NB4 (cell line): ENCODE measurements around the gene CFAP46.

Experiments
- MYC ChIP-seq: IDR thresholded peaks from 2 replicates; pipeline ENCODE4 v1.6.1; 2011; ENCODE audit warnings: low read depth, low read length
- TF ChIP-seq, protein P1 (sequence below): IDR thresholded peaks from one replicate; pipeline ENCODE4 v1.5.1; 2012; ENCODE audit warnings: low read depth, low read length

DNA sequence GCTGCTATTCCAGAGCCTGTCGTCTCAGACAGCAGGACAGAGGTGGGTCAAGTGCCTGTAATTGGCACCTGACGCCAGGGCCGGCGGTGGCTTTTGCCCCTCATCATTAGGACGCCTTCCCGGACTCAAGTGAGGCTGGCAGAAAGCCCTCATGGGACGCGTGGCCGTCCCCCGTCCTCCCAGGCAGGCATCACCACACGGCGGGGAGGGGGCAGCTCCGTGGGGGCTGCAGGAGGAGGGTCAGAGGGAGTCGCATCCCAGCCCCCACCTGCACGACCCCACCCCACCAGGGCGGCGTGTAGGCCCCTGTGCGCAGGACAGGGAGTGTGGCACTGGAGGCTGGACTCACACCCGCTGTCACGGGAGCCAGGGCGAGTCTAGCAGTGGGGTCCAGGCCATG lies 16.3 kb downstream of the CFAP46 start:
- TF ChIP-seq, protein P1, sequence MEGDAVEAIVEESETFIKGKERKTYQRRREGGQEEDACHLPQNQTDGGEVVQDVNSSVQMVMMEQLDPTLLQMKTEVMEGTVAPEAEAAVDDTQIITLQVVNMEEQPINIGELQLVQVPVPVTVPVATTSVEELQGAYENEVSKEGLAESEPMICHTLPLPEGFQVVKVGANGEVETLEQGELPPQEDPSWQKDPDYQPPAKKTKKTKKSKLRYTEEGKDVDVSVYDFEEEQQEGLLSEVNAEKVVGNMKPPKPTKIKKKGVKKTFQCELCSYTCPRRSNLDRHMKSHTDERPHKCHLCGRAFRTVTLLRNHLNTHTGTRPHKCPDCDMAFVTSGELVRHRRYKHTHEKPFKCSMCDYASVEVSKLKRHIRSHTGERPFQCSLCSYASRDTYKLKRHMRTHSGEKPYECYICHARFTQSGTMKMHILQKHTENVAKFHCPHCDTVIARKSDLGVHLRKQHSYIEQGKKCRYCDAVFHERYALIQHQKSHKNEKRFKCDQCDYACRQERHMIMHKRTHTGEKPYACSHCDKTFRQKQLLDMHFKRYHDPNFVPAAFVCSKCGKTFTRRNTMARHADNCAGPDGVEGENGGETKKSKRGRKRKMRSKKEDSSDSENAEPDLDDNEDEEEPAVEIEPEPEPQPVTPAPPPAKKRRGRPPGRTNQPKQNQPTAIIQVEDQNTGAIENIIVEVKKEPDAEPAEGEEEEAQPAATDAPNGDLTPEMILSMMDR: no peak
- TF ChIP-seq MYC: no peak
